Measurements from ENCODE around the gene MDN1. TPM values are rescaled to one million over a fixed set of nuclear protein-coding genes. Genes with fewer than 3 reads are reported as not detected.
A peak's percentile ranks its signal among the peaks of the same experiment; 100 is the strongest.

The MDN1 gene
- total and polyA plus RNA-seq, 3 donors from 2014 or later: 39.1 to 89.0 (median 80.3) TPM

- WGBS, 2 donors: 82 to 86% methylated on average over 2 of the region's 2 CpGs
- no peaks in the 10 kb centered on the region for H3K27me3 ChIP-seq
- H3K9me3 ChIP-seq: no peaks in the 10 kb centered on the region
- no peak overlapping the region for H3K27ac ChIP-seq
- peaks cover 19% of the 10 kb centered on the region for H3K4me1 ChIP-seq
- DNase-seq: no peak
- H3K4me3 ChIP-seq: no peak overlapping the region
- TF ChIP-seq CTCF (IDR thresholded peaks at IDR 0.05) (no peak), POLR2A (IDR thresholded peaks at IDR 0.05) (no peak)
- intact Hi-C loops (cut with DNase I; ENCODE audit: low total_unique reads): no loop called here
- no peaks in the 10 kb centered on the region for H3K36me3 ChIP-seq (ENCODE audit: low read depth, missing control alignments)
Observed at GRCh38 chr6:89763550-89763949, 56.0 kb downstream of the MDN1 start.

GRCh38 chr6:89758830-89759229 is 60.8 kb downstream of the MDN1 start:
- no peak for DNase-seq
- Histone ChIP-seq H3K9me3 (no peaks in the 10 kb centered on the region), H3K27me3 (no peaks in the 10 kb centered on the region), H3K36me3 (ENCODE audit: low read depth, missing control alignments) (no peaks in the 10 kb centered on the region), H3K4me3 (no peak overlapping the region), H3K27ac (peak overlapping the region; percentile 19 to 68), H3K4me1 (peaks cover 14% of the 10 kb centered on the region)
- 37 to 61% methylated on average over 1 of the region's 1 CpG for WGBS, 2 donors
- intact Hi-C loops (cut with DNase I; ENCODE audit: low total_unique reads): no loop called here
- TF ChIP-seq CTCF (IDR thresholded peaks at IDR 0.05): no peak
- no peak for TF ChIP-seq POLR2A (IDR thresholded peaks at IDR 0.05)

GRCh38 chr6:89750338-89750737 is 69.3 kb downstream of the MDN1 start:
- TF ChIP-seq CTCF (IDR thresholded peaks at IDR 0.05) (no peak), POLR2A (IDR thresholded peaks at IDR 0.05) (no peak)
- WGBS, 2 donors: 87 to 92% methylated on average over 5 of the region's 5 CpGs
- no peaks in the 10 kb centered on the region for H3K36me3 ChIP-seq (ENCODE audit: low read depth, missing control alignments)
- H3K27me3 ChIP-seq: no peaks in the 10 kb centered on the region
- H3K4me3 ChIP-seq: no peak overlapping the region
- H3K9me3 ChIP-seq: no peaks in the 10 kb centered on the region
- no peaks in the 10 kb centered on the region for H3K4me1 ChIP-seq
- intact Hi-C loops (cut with DNase I; ENCODE audit: low total_unique reads): no loop called here
- H3K27ac ChIP-seq: no peak overlapping the region
- no peak for DNase-seq

- H3K36me3 ChIP-seq (ENCODE audit: low read depth, missing control alignments): no peaks in the 10 kb centered on the region
- H3K4me1 ChIP-seq: no peaks in the 10 kb centered on the region
- no peak overlapping the region for H3K27ac ChIP-seq
- H3K27me3 ChIP-seq: no peaks in the 10 kb centered on the region
- no peaks in the 10 kb centered on the region for H3K9me3 ChIP-seq
- DNase-seq: no peak
- intact Hi-C loops (cut with DNase I; ENCODE audit: low total_unique reads): no loop called here
- H3K4me3 ChIP-seq: no peak overlapping the region
- WGBS, 2 donors: 72 to 87% methylated on average over 1 of the region's 1 CpG
- TF ChIP-seq CTCF (IDR thresholded peaks at IDR 0.05): no peak
- no peak for TF ChIP-seq POLR2A (IDR thresholded peaks at IDR 0.05)
Observed at GRCh38 chr6:89749918-89750317, 69.7 kb downstream of the MDN1 start.

- no peak for TF ChIP-seq POLR2A (IDR thresholded peaks at IDR 0.05)
- no peak for TF ChIP-seq CTCF (IDR thresholded peaks at IDR 0.05)
- no peak overlapping the region for H3K4me3 ChIP-seq
- no peaks in the 10 kb centered on the region for H3K27me3 ChIP-seq
- H3K9me3 ChIP-seq: no peaks in the 10 kb centered on the region
- WGBS, 2 donors: 91 to 96% methylated on average over 4 of the region's 4 CpGs
- no peaks in the 10 kb centered on the region for H3K36me3 ChIP-seq (ENCODE audit: low read depth, missing control alignments)
- no peaks in the 10 kb centered on the region for H3K4me1 ChIP-seq
- intact Hi-C loops (cut with DNase I; ENCODE audit: low total_unique reads): no loop called here
- DNase-seq: no peak
- H3K27ac ChIP-seq: no peak overlapping the region
Observed at GRCh38 chr6:89745716-89746115, 73.9 kb downstream of the MDN1 start.
